H1 (cell line): ENCODE results near the gene FAHD1. TPM values are rescaled to one million over a fixed set of nuclear protein-coding genes. Genes with fewer than 3 reads are reported as not detected.

Source experiments
- CTCF ChIA-PET: fragments of 300-600 bp; sonication (Branson Sonifier 250); formaldehyde crosslinking; loops from one replicate; lab custom pipeline; 2021; ENCODE audit not compliant: partially characterized antibody; lab: Charles Lee
- POLR2A ChIA-PET: fragments of 300-600 bp; sonication (Branson Sonifier 250); formaldehyde crosslinking; loops from one replicate; lab custom pipeline; 2021; ENCODE audit warnings: inconsistent platforms; ENCODE audit not compliant: partially characterized antibody; lab: Charles Lee
- DNase-seq, 2 experiments: peaks; one replicate each; pipeline versions ENCODE4 v3.0.0 to v3.0.0-alpha.2; 2010 to 2022; ENCODE audit warnings: low spot score in 2 of 2, low read depth in 1 of 2, mixed read lengths in 1 of 2
- FAIRE-seq: peaks from 2 replicates; lab custom pipeline; 2011; peaks lifted over from hg19 to GRCh38; lab: Jason Lieb, UNC
- H2AFZ ChIP-seq: 2 replicates; pipeline ENCODE4 v1.8.1; 2012; ENCODE audit warnings: low read length, inconsistent platforms
- H2AK5ac ChIP-seq: 2 replicates; pipeline ENCODE4 v1.6.1; 2013; ENCODE audit warnings: low read depth, low read length
- H2BK120ac ChIP-seq: replicated peaks from 2 replicates; pipeline ENCODE3; 2013; ENCODE audit warnings: low read depth, low read length, inconsistent platforms
- H2BK12ac ChIP-seq: 2 replicates; pipeline ENCODE4 v1.6.1; 2013; ENCODE audit warnings: low read depth, low read length
- H2BK15ac ChIP-seq: 2 replicates; pipeline ENCODE4 v1.6.1; 2013; ENCODE audit warnings: low read length
- H2BK20ac ChIP-seq: 2 replicates; pipeline ENCODE4 v1.6.1; 2013; ENCODE audit warnings: low read length
- H2BK5ac ChIP-seq: 2 replicates; pipeline ENCODE4 v1.6.1; 2013; ENCODE audit warnings: low read depth, low read length
- H3K14ac ChIP-seq: 2 replicates; pipeline ENCODE4 v1.6.1; 2013; ENCODE audit warnings: inconsistent platforms; ENCODE audit not compliant: insufficient read length
- H3K18ac ChIP-seq: 2 replicates; pipeline ENCODE4 v1.6.1; 2013; ENCODE audit warnings: low read length; ENCODE audit errors: extremely low read depth
- H3K23ac ChIP-seq: 2 replicates; pipeline ENCODE4 v1.6.1; 2013; ENCODE audit warnings: inconsistent platforms; ENCODE audit not compliant: insufficient read length
- H3K23me2 ChIP-seq: 2 replicates; pipeline ENCODE4 v1.6.1; 2013; ENCODE audit warnings: low read depth, low read length
- H3K27ac ChIP-seq: 2 replicates; pipeline ENCODE4 v1.6.1; 2011; ENCODE audit warnings: low read depth, low read length, inconsistent platforms
- H3K27me3 ChIP-seq, 4 experiments: replicated peaks in 1 of 4; 1 replicate in 1 of 4; 2 replicates in 3 of 4; pipeline versions ENCODE4 v1.6.1 to v1.8.1; 2011 to 2013; ENCODE audit warnings: low read length in 3 of 4, mild to moderate bottlenecking in 3 of 4, inconsistent platforms in 2 of 4, mixed read lengths in 2 of 4, moderate library complexity in 1 of 4; ENCODE audit not compliant: control insufficient read depth in 3 of 4, insufficient read depth in 3 of 4; ENCODE audit errors: extremely low read depth in 1 of 4
- H3K36me3 ChIP-seq, 4 experiments: 2 replicates each; pipeline versions ENCODE4 v1.6.1 to v1.8.1; 2011 to 2013; ENCODE audit warnings: mild to moderate bottlenecking in 4 of 4, low read length in 3 of 4, moderate library complexity in 2 of 4, control low read depth in 1 of 4, inconsistent platforms in 1 of 4; ENCODE audit not compliant: insufficient read depth in 4 of 4, control insufficient read depth in 2 of 4
- H3K4ac ChIP-seq: replicated peaks from 2 replicates; pipeline ENCODE3; 2013; ENCODE audit warnings: low read length, low read depth, mixed read lengths, inconsistent platforms; ENCODE audit not compliant: insufficient read length
- H3K4me1 ChIP-seq, 4 experiments: replicated peaks in 1 of 4; 1 replicate in 1 of 4; 2 replicates in 3 of 4; pipeline versions ENCODE4 v1.6.1 to v1.8.1; 2011 to 2013; ENCODE audit warnings: low read length in 3 of 4, inconsistent platforms in 2 of 4, mixed read lengths in 1 of 4; ENCODE audit not compliant: insufficient read depth in 4 of 4, control insufficient read depth in 3 of 4
- H3K4me2 ChIP-seq, 2 experiments: 2 replicates each; pipeline versions ENCODE4 v1.6.1 to v1.8.1; 2011 to 2013; ENCODE audit warnings: low read depth in 2 of 2, low read length in 2 of 2, control low read depth in 1 of 2, inconsistent platforms in 1 of 2, mild to moderate bottlenecking in 1 of 2; ENCODE audit not compliant: insufficient read depth in 1 of 2
- H3K4me3 ChIP-seq, 4 experiments: fragments of 200-600, 300-600 bp in 1 of 4; sonication (generic), shearing (Covaris generic), sonication (Bioruptor Twin) in 1 of 4; 2 replicates each; pipeline versions ENCODE4 v1.5.1 to v1.8.1; 2011 to 2016; ENCODE audit warnings: low read length in 4 of 4, low read depth in 3 of 4, control low read depth in 2 of 4, inconsistent platforms in 2 of 4, mild to moderate bottlenecking in 2 of 4, mixed read lengths in 1 of 4, moderate library complexity in 1 of 4; ENCODE audit not compliant: insufficient read depth in 2 of 4; ENCODE audit errors: extremely low read depth in 1 of 4
- H3K56ac ChIP-seq: replicated peaks from 2 replicates; pipeline ENCODE3; 2013; ENCODE audit warnings: low read depth, mild to moderate bottlenecking, mixed read lengths, low read length, inconsistent platforms; ENCODE audit not compliant: insufficient read length
- H3K79me1 ChIP-seq: 2 replicates; pipeline ENCODE4 v1.6.1; 2013; ENCODE audit warnings: low read depth, low read length, control low read depth
- H3K79me2 ChIP-seq, 2 experiments: 2 replicates each; pipeline versions ENCODE4 v1.6.1 to v1.8.1; 2012 to 2013; ENCODE audit warnings: low read length in 2 of 2, mild to moderate bottlenecking in 2 of 2, inconsistent platforms in 1 of 2; ENCODE audit not compliant: insufficient read depth in 2 of 2, control insufficient read depth in 1 of 2
- H3K9ac ChIP-seq, 4 experiments: replicated peaks in 1 of 4; 1 replicate in 1 of 4; 2 replicates in 3 of 4; pipeline versions ENCODE4 v1.6.1 to v1.8.1; 2011 to 2013; ENCODE audit warnings: low read depth in 3 of 4, low read length in 3 of 4, control low read depth in 2 of 4, mild to moderate bottlenecking in 2 of 4, moderate library complexity in 2 of 4, inconsistent platforms in 1 of 4; ENCODE audit errors: extremely low read depth in 1 of 4
- H3K9me3 ChIP-seq, 2 experiments: 2 replicates each; pipeline versions ENCODE4 v1.6.1 to v1.8.1; 2012 to 2013; ENCODE audit warnings: mild to moderate bottlenecking in 2 of 2, moderate library complexity in 2 of 2, control low read depth in 1 of 2, inconsistent platforms in 1 of 2, low read depth in 1 of 2, low read length in 1 of 2, mixed read lengths in 1 of 2; ENCODE audit not compliant: insufficient read depth in 2 of 2
- H4K20me1 ChIP-seq, 2 experiments: replicated peaks in 1 of 2; 2 replicates each; pipeline versions ENCODE3 to v1.8.1; 2011 to 2013; ENCODE audit warnings: inconsistent platforms in 2 of 2, low read length in 2 of 2, mild to moderate bottlenecking in 1 of 2; ENCODE audit not compliant: insufficient read depth in 2 of 2, control insufficient read depth in 1 of 2
- H4K5ac ChIP-seq: 2 replicates; pipeline ENCODE4 v1.6.1; 2013; ENCODE audit warnings: low read length, low read depth, mixed read lengths, inconsistent platforms; ENCODE audit not compliant: insufficient read length
- H4K8ac ChIP-seq: 2 replicates; pipeline ENCODE4 v1.8.0; 2013; ENCODE audit warnings: mild to moderate bottlenecking, moderate library complexity, low read length, inconsistent platforms; ENCODE audit not compliant: insufficient read depth; ENCODE audit errors: extremely low read depth
- H4K91ac ChIP-seq: replicated peaks from 2 replicates; pipeline ENCODE3; 2013; ENCODE audit warnings: low read length, mixed read lengths, inconsistent platforms; ENCODE audit not compliant: insufficient read length
- ATF2 ChIP-seq: IDR thresholded peaks from 2 replicates; pipeline ENCODE4 v1.6.1; 2012; ENCODE audit warnings: low read length, inconsistent platforms
- CREB1 ChIP-seq: IDR thresholded peaks from 2 replicates; pipeline ENCODE4 v1.6.1; 2012; ENCODE audit warnings: inconsistent platforms
- EP300 ChIP-seq, 2 experiments: IDR thresholded peaks; 1 replicate in 1 of 2; 2 replicates in 1 of 2; pipeline ENCODE4 v1.6.1; 2011 to 2012; ENCODE audit warnings: low read depth in 2 of 2, low read length in 2 of 2, mild to moderate bottlenecking in 2 of 2, borderline replicate concordance in 1 of 2, inconsistent platforms in 1 of 2, moderate library complexity in 1 of 2
- GTF2F1 ChIP-seq: IDR thresholded peaks from 2 replicates; pipeline ENCODE4 v1.6.1; 2012; ENCODE audit warnings: low read depth, low read length, improper control_type of control experiment, borderline replicate concordance
- HDAC2 ChIP-seq, 2 experiments: fragments of 300-600 bp in 1 of 2; sonication (generic) in 1 of 2; IDR thresholded peaks; 2 replicates each; pipeline ENCODE4 v1.6.1; 2011 to 2012; ENCODE audit warnings: low read depth in 2 of 2, low read length in 2 of 2, mild to moderate bottlenecking in 2 of 2, moderate library complexity in 2 of 2, borderline replicate concordance in 1 of 2, inconsistent platforms in 1 of 2
- NRF1 ChIP-seq: IDR thresholded peaks from 2 replicates; pipeline ENCODE4 v1.6.1; 2011; ENCODE audit warnings: mild to moderate bottlenecking, low read depth, low read length, improper control_type of control experiment
- RNF2 ChIP-seq: fragments of 200-900, 300-1000 bp; sonication (generic); IDR thresholded peaks from 2 replicates; pipeline ENCODE4 v1.7.1; 2016; ENCODE audit warnings: borderline replicate concordance, low read depth, mild to moderate bottlenecking, antibody characterized with exemption, low read length; ENCODE audit not compliant: poor library complexity, severe bottlenecking; ENCODE audit errors: missing control alignments
- TBP ChIP-seq: IDR thresholded peaks from 2 replicates; pipeline ENCODE4 v1.6.1; 2011; ENCODE audit warnings: low read depth, low read length, improper control_type of control experiment
- ZNF274 ChIP-seq: IDR thresholded peaks from 2 replicates; pipeline ENCODE4 v1.7.0; 2012; ENCODE audit warnings: low read length, borderline replicate concordance; ENCODE audit errors: extremely low read depth
- WGBS, 2 experiments: shearing (Covaris generic) in 1 of 2; methylation state at CpG; one replicate each; pipeline versions ENCODE4 v1.1.6 to v1.1.7; 2013 to 2015; ENCODE audit warnings: low lambda C conversion rate in 2 of 2, mixed read lengths in 2 of 2, inconsistent platforms in 1 of 2, low coverage in 1 of 2, missing lambda C conversion rate in 1 of 2; ENCODE audit not compliant: insufficient replicate concordance in 2 of 2, insufficient coverage in 1 of 2, insufficient read length in 1 of 2; ENCODE audit errors: extremely low coverage in 1 of 2, missing lambda C conversion rate in 1 of 2; 5-methylcytosine and 5-hydroxymethylcytosine counted together
- polyA plus RNA-seq, 7 experiments: library from polyadenylated mRNA; depleted of rRNA in 3 of 7; stranded (reverse) in 5 of 7; unstranded in 2 of 7; fragments of >200 nt in 5 of 7; fragments of 200-250 nt in 2 of 7; gene quantifications; 1 replicate in 5 of 7; 2 replicates in 1 of 7; 4 replicates in 1 of 7; pipeline versions ENCODE4 v1.2.1 to v1.2.3, GENCODE V29; 2011 to 2013; ENCODE audit warnings: missing spikeins in 2 of 7, mixed read lengths in 2 of 7
- total RNA-seq: library from RNA; stranded (reverse); fragmentation: NEBNext Ultra II Directional; extraction: Animal tissue kit (Norgen Biotek cat#: 25700); gene quantifications from 2 replicates; pipeline ENCODE4 v1.2.1, GENCODE V29; 2021

FAHD1 gene
- total and polyA plus RNA-seq, 2 of the 8 experiments (the other 6 are each of a cell fraction or from before 2014, with no cell fraction given) = 20.4 to 31.9 TPM

GRCh38 chr16:1820946-1821290 lies 6.1 kb upstream of the FAHD1 start:
- no peak overlapping the region for H3K9ac ChIP-seq
- H3K27me3 ChIP-seq = peaks cover 0 to 5% (median 0%) of the 10 kb centered on the region in 4 experiments; a peak in 3 of 7 replicates
- DNase-seq (no peak), FAIRE-seq (no peak)
- no peaks in the 10 kb centered on the region for H3K9me3 ChIP-seq
- TF ChIP-seq GTF2F1 (no peak), CREB1 (no peak), TBP (no peak), ZNF274 (no peak), NRF1 (no peak), HDAC2 (IDR thresholded peaks at IDR 0.05; ENCODE audit: borderline replicate concordance in 1 of 2, low read depth in 2 of 2, low read length in 2 of 2) (no peak), ATF2 (no peak), EP300 (IDR thresholded peaks at IDR 0.05; ENCODE audit: borderline replicate concordance in 1 of 2, low read depth in 2 of 2, low read length in 2 of 2) (no peak), RNF2 (no peak)
- peaks cover 4% of the 10 kb centered on the region; the same call in 1 of the 2 replicates for H3K79me1 ChIP-seq
- no peak overlapping the region for H2BK5ac ChIP-seq
- no peak overlapping the region for H3K14ac ChIP-seq
- H4K20me1 ChIP-seq = peaks cover 4 to 15% of the 10 kb centered on the region in 2 experiments
- H4K5ac ChIP-seq = no peak overlapping the region
- no peaks in the 10 kb centered on the region for H3K79me2 ChIP-seq
- H2BK20ac ChIP-seq = no peak overlapping the region
- H2AK5ac ChIP-seq = no peak overlapping the region
- 98% methylated on average over 12 of the region's 12 CpGs; no CpG with 5 or more reads in 1 of the 2 experiments for WGBS, 2 experiments
- H2BK12ac ChIP-seq = no peak overlapping the region
- POLR2A ChIA-PET = interaction anchor here (1.5 kb wide), 1 partner anchor 32 kb away, joined by 4 read pairs; no protein-coding TSS in a partner anchor
- H3K4me3 ChIP-seq = no peak overlapping the region
- no peak overlapping the region for H3K4ac ChIP-seq
- H4K8ac ChIP-seq = no peak overlapping the region; the same call in 1 of the 2 replicates
- H3K4me2 ChIP-seq = no peak overlapping the region
- no peak overlapping the region for H2AFZ ChIP-seq
- CTCF ChIA-PET = interaction anchor here (1.5 kb wide), 1 partner anchor 10 kb away, joined by 7 read pairs; no protein-coding TSS in a partner anchor
- H2BK120ac ChIP-seq = no peak overlapping the region
- peaks cover 1% of the 10 kb centered on the region; the same call in 1 of the 2 replicates for H3K23me2 ChIP-seq
- no peak overlapping the region for H3K23ac ChIP-seq
- no peak overlapping the region for H3K56ac ChIP-seq
- peaks cover 0 to 7% (median 3%) of the 10 kb centered on the region in 4 experiments; a peak in 5 of 8 replicates for H3K36me3 ChIP-seq
- H3K18ac ChIP-seq = no peak overlapping the region
- no peak overlapping the region for H3K27ac ChIP-seq
- no peak overlapping the region for H4K91ac ChIP-seq
- H3K4me1 ChIP-seq = peaks cover 0 to 5% (median 3%) of the 10 kb centered on the region in 4 experiments; a peak in 3 of 7 replicates
- no peak overlapping the region for H2BK15ac ChIP-seq
